Fibroblast of skin of abdomen (primary cell): ENCODE data around the gene SPINDOC.
A peak's percentile ranks its signal among the peaks of the same experiment; 100 is the strongest.
"Not testable (repeated sequence)": the region's sequence is repeated elsewhere in the genome, so short reads cannot be mapped to it uniquely, and the experiment has no call there.

ENCODE experiments used
- DNase-seq: peaks from one replicate; pipeline ENCODE4 v3.0.0-alpha.2; 2013

The SPINDOC gene

DNA sequence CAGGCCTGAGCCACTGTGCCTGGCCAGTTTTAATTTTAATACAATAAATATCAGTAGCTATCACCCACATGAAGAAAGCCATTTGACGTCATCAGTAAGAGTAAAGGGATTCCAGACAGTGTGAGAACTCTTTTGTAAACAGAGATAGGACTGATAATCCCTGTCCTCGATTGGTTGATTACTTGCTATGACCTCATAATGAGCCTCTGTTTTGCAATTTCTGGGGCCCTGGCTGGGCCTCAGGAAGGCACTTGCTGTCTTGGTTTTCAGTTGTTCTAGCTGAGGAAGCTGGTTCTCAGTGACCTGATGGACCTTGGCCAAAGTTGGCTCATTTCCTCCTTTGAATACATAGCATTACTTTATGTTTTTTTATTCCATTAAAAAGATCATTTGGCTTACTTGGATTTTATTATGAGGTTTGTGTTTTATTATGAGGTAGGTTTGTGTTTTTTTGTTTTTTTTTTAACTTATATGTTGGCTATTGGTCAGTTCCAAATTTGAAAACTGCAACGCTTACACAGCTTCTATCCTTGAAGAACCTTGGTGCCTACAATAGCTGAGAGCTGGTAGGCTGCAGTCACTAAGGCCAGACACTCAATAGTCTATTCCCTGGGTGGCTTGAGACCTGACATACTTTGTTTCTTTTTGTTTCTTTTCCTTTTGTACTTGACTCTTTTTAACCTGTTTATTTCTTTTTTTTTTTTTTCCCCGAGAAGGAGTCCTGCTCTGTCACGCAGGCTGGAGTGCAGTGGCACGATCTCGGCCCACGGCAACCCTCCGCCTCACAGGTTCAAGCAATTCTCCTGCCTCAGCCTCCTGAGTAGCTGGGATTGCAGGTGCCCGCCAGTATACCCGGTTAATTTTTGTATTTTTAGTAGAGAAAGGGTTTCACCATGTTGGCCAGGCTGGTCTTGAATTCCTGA, 45.6 kb downstream of the SPINDOC start:
- no peak for DNase-seq

DNA sequence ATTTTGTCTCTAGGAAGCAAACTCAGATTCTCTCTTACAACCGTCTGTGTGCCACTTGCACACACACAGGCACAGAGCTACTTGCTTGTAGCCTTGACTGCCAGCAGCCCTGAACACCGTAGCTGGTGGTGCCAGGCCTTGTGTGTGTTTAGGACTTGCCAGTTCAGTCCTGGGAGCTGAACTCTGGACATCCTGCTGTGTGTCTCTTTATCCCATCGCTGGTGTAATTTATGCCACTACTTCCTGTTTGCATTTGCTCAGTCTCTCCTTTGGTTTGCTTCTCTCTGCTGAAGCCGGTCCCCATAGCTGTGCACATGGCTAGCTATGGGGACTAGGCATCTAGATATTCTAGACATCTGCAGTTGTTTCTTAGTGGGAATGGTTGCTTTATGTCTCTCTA, 49.7 kb downstream of the SPINDOC start:
- no peak for DNase-seq

DNA sequence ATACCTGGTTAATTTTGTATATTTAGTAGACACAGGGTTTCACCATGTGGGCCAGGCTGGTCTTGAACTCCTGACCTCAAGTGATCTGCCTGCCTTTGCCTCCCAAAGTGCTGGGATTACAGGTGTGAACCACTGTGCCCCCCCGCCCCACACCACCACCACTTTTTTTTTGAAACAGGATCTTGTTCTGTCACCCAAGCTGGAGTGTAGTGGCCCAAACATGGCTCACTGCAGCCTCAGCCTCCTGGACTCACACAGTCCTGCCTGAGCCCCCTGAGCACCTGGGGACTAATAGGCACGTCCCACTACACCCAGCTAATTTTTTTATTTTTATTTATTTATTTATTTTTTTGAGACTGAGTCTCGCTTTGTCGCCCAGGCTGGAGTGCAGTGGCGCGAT, 50.4 kb downstream of the SPINDOC start:
- not testable (repeated sequence) for DNase-seq

- DNase-seq, result peak; percentile 51
These were observed 53.0 kb downstream of the SPINDOC start for GRCh38 chr11:63866211-63866610.

- no peak for DNase-seq
These were observed 54.3 kb downstream of the SPINDOC start for GRCh38 chr11:63867511-63867910.

GRCh38 chr11:63868399-63869064, 55.3 kb downstream of the SPINDOC start:
- DNase-seq, result no peak

DNA sequence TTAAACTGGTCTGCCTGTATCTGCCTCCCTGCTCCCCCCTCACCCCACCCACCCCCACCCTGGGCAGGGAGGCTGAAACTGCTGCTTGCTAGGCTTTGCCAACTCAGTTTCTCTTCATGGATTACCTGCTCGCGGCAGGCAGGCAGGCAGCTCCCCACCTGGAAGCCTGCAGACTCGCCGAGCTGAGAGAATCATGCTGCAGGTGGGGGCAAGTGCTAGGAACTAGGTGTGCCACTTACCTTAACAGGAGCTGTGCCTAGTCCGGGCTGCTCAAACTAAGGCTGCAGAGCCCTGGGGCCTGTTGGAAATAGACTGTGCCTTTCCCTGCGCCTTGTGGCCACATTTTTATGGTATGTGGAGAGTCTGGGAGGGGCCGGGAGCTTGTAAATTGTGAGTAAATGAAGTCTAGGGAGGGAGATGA, 55.9 kb downstream of the SPINDOC start:
- DNase-seq, result no peak

- DNase-seq, result no peak
These were observed 56.4 kb downstream of the SPINDOC start for GRCh38 chr11:63869683-63870082.

DNA sequence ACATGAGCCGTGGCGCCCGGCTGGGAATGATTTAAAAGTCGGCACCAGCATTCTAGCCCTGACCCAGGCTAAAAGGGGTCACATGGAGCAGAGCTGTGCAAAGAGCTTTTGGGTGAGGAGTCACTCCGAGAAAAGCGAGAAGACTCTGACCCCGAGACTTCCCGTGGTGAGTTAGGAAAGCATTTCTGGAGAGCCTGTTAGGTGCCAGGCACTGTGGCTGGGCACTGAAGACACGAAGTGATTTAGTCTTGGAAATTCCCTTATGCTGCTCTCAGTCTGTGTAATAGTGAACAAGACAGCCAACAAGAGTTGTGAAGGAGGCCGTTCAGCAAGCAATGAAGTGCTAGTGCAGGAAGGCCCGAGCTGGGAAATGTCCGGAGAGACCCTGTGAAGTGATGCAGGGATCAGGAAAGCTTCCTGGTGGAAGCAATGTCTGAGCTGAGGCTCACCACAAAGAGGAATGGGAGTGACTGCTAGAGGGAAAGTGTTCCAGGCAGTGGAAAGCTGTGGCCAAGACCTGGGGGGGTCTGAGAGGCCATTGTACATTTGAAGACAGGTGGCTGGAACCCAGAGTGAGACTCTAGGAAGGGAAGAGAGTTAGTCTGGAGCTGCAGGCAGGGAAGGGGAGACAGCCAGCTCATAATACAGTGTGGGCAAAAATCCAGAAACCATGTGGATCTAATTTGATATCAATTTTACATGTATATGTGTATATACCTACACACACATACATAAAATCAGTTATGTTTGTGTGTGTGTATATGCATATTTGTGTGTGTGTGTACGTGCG, 57.3 kb downstream of the SPINDOC start:
- DNase-seq, result no peak

DNA sequence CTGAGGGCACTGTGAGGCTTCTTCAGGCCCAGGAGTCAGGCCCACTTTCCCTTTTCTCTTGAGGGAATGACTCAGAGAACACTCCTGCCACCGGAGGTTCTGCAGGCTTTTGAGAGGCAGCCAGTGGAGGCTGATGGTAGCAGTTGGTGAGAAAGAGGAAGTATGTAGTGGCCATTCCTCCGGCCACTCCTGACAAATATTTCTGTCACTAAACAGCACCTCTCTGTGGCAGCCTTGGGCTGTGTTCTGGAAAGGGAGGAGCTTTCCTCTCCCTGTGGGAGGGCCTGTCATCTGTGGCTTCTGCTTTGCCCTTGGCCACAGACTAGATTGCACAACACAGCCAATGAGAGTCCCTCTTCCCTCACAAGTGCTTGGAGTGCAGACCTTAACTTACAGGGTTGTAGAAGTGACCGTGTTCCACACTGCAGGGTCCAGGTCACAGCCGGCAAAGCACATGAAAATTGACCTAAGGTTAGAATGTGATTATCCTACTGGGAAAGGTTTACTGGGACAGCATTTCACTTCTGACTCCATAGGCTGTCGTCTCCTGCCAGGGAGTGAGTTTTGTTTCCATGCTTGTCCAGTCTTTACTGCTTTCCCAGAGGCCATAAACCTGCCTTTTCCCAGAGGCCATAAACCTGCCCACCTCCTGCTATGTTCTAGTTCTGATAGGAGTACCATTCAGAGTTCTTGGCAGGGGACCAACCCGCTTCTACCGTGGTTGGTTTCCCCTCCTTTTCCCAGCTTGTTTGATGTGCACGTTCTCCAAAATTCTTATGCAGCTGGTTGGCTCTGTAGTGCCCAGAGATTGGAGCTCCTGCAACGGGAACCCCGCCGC, 58.9 kb downstream of the SPINDOC start:
- DNase-seq, result peak; percentile 86

DNA sequence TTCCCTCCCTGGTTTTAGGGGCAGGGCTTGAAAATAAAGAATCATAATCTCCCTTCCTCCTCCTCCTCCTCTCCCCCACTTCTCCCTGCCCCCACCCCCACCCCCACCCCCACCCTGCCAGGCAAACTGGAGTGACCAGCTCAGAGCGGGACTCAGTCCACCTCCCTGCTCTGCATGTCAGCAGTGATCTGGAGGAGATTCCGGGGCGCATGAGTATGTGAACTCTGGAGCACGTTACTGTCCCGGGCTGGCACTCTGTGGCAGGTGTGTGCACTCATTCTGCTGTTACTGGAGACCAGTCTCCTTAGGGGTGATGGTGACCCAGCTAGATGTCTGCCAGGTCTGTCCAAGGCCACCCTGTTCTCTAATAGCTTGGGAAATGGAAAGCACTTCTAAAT, 59.5 kb downstream of the SPINDOC start:
- no peak for DNase-seq

DNA sequence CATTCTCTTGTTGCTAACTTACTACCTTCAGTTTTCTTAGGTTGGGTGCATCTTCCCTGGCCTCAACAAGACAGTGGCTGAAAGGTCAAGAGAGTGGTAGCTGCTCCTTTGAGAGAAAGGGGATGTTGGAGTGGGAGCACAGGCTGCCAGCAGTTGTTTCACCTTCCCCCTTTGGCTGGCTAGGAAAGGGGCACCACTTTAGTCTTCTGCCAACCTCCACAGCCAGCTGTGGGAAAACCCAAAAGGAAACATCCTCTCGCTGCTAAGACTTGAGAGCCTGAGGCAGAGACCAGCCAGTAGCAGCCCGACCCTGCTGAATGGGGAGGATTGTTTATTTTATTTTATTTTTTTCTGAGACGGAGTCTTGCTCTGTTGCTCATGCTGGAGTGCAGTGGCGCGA, 60.1 kb downstream of the SPINDOC start:
- no peak for DNase-seq

DNA sequence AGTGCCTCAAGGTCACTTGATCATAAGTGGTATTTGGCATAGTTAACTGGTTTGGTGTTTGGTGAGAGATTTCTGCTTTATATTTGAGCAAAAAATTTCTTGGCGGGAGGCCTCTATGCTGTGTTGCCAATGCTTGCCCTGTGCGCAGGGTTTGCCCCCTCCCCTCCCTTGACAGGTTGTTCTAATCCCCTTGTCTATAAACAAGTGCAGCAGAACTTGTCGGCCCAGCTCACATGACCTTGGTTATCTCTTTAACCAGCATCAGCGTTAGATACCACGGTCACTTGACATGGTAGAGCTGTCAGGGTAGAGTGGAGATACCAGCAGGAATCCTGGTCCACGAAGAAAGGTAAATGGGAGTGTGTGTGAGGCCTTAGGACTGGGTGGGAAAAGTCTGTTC, 61.3 kb downstream of the SPINDOC start:
- no peak for DNase-seq

DNA sequence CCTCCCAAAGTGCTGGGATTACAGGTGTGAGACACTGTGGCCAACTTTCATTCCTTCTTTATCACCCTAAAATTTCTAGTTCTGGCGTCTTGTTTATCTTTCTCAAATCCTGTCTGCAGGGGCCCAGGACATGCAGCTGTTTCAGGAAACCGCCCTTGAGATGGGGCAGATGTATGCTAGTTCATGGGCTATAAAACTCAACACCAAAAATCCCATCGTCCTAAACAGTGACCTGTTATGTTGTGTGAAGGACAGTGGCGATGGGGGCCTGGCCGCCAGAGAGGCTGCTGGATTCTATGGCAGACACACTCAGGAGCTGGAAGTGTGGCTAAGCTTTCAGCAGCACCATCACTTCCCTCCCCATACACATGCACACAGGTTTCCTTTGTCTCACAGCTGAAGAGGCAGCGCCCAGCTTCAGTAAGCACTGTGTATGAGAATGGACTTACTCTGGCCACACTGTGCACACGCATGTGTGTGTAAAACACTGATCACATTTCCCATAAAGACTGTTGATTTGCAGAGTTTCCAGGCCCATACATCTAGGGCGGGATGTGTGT, 62.3 kb downstream of the SPINDOC start:
- no peak for DNase-seq

DNA sequence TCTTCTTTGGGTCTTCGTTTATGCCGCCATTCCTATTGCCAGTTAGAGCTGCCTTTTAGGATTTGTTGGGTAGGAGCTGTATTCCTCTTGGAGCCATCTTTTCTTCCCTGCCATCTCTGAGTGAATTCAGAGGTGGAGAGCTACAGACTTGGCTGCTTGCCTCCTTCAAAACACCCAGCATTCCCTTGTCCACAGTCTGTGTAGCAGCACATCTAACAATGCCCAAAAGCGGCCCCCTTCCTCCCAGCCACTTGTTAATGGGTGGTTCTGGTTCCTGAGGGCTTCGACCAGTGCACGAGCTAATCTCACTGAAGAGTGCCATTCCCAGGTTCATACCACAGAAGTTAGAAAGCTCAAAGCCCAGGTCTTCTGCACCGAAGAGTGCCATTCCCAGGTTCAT, 63.4 kb downstream of the SPINDOC start:
- no peak for DNase-seq
